ENCODE data around the gene EFCAB9.

GRCh38 chr5:172186114-172186695 is 7.8 kb upstream of the EFCAB9 start:
- TF ChIP-seq EZH2 (IDR thresholded peaks at IDR 0.05) (no peak), POLR2AphosphoS5 (IDR thresholded peaks at IDR 0.05; ENCODE audit: borderline replicate concordance, low read depth, low read length) (no peak), FOXP2 (optimal IDR thresholded peaks at IDR 0.05; ENCODE audit: control extremely low read depth, extremely low read length, insufficient read depth) (no peak)
